Measurements from ENCODE around the gene WWC1.

- TF ChIP-seq CTCF (IDR thresholded peaks at IDR 0.05), result no peak
- no peak for TF ChIP-seq POLR2AphosphoS5 (IDR thresholded peaks at IDR 0.05)
Measured at GRCh38 chr5:168339109-168339771, 47.8 kb downstream of the WWC1 start.
